SU-DHL-6 (cell line): ENCODE results near the gene TRIM24.

Experiments used
- H2AFZ ChIP-seq: fragments of 200-600 bp; sonication (generic); 2 replicates; pipeline ENCODE4 v1.6.1; 2014; ENCODE audit warnings: low read depth, mild to moderate bottlenecking, moderate library complexity, mixed read lengths, antibody characterized with exemption, low read length; ENCODE audit not compliant: severe bottlenecking
- H3F3A ChIP-seq: fragments of 200-600 bp; shearing (Covaris generic); 2 replicates; pipeline ENCODE4 v1.6.0; 2016; ENCODE audit warnings: antibody characterized with exemption, mild to moderate bottlenecking; ENCODE audit not compliant: insufficient read depth
- H3K27ac ChIP-seq: fragments of 200-600 bp; sonication (generic); 2 replicates; pipeline ENCODE4 v1.5.1; 2016; ENCODE audit warnings: low read depth, mild to moderate bottlenecking, low read length, moderate library complexity, mixed read lengths
- H3K27me3 ChIP-seq: fragments of 200-600 bp; sonication (generic), shearing (Covaris generic); 2 replicates; pipeline ENCODE4 v1.6.0; 2014; ENCODE audit warnings: mild to moderate bottlenecking, low read length
- H3K36me3 ChIP-seq: fragments of 200-600 bp; sonication (generic); 2 replicates; pipeline ENCODE4 v1.6.1; 2014; ENCODE audit warnings: mild to moderate bottlenecking, low read length, mixed read lengths
- H3K4me2 ChIP-seq: fragments of 300-600, 200-600 bp; shearing (Covaris generic), sonication (generic); 2 replicates; pipeline ENCODE4 v1.6.0; 2014; ENCODE audit warnings: low read length, low read depth, mild to moderate bottlenecking; ENCODE audit not compliant: poor library complexity, severe bottlenecking
- H3K4me3 ChIP-seq: fragments of 200-600 bp; sonication (generic); 2 replicates; pipeline ENCODE4 v1.5.1; 2014; ENCODE audit warnings: antibody characterized with exemption, low read length, mild to moderate bottlenecking, mixed read lengths; ENCODE audit not compliant: insufficient read depth, poor library complexity, severe bottlenecking
- H3K79me2 ChIP-seq: fragments of 200-600 bp; sonication (generic); 2 replicates; pipeline ENCODE4 v1.6.1; 2014; ENCODE audit warnings: mild to moderate bottlenecking, low read length, moderate library complexity; ENCODE audit not compliant: insufficient read depth
- H3K9ac ChIP-seq: fragments of 200-600 bp; sonication (generic); 2 replicates; pipeline ENCODE4 v1.7.0; 2014; ENCODE audit warnings: mild to moderate bottlenecking, low read length
- H3K9me2 ChIP-seq: fragments of 200-600 bp; sonication (generic); replicated peaks from 2 replicates; pipeline ENCODE4 v1.6.1; 2014; ENCODE audit warnings: low read length; ENCODE audit not compliant: insufficient read depth
- H3K9me3 ChIP-seq: fragments of 200-600 bp; sonication (generic); 2 replicates; pipeline ENCODE4 v1.6.1; 2014; ENCODE audit warnings: low read length, mixed read lengths; ENCODE audit not compliant: insufficient read depth
- H4K20me1 ChIP-seq: fragments of 200-600 bp; sonication (generic); 2 replicates; pipeline ENCODE4 v1.6.1; 2014; ENCODE audit warnings: low read depth, mild to moderate bottlenecking, antibody characterized with exemption, low read length, moderate library complexity, mixed read lengths
- CTCF ChIP-seq: fragments of 200-600 bp; sonication (generic); IDR thresholded peaks from one replicate; pipeline ENCODE4 v1.5.1; 2017; ENCODE audit warnings: antibody characterized with exemption, mild to moderate bottlenecking, low read length, moderate library complexity; ENCODE audit not compliant: insufficient read depth, poor library complexity, severe bottlenecking
- EZH2phosphoT487 ChIP-seq: fragments of 200-600 bp; sonication (generic), shearing (Covaris generic); conservative IDR thresholded peaks from 2 replicates; pipeline ENCODE4 v1.6.1; 2018; ENCODE audit warnings: mild to moderate bottlenecking, antibody characterized with exemption, low read length, moderate library complexity, mixed read lengths

Gene TRIM24

GRCh38 chr7:138573741-138574140, 113.7 kb downstream of the TRIM24 start:
- Histone ChIP-seq H3K79me2 (no peaks in the 10 kb centered on the region), H3K9me2 (no peaks in the 10 kb centered on the region), H3K9ac (no peak overlapping the region), H3K4me2 (no peak overlapping the region), H2AFZ (no peak overlapping the region), H4K20me1 (no peaks in the 10 kb centered on the region), H3K27ac (no peak overlapping the region), H3K36me3 (peaks cover 57% of the 10 kb centered on the region), H3F3A (no peaks in the 10 kb centered on the region), H3K9me3 (no peaks in the 10 kb centered on the region), H3K4me3 (no peak overlapping the region), H3K27me3 (no peaks in the 10 kb centered on the region)
- no peak for TF ChIP-seq EZH2phosphoT487
- no peak for TF ChIP-seq CTCF

- H3K9me3 ChIP-seq = no peaks in the 10 kb centered on the region
- H3K27ac ChIP-seq = no peak overlapping the region
- no peaks in the 10 kb centered on the region for H4K20me1 ChIP-seq
- no peak overlapping the region for H2AFZ ChIP-seq
- H3K4me3 ChIP-seq = no peak overlapping the region
- H3K9ac ChIP-seq = no peak overlapping the region
- no peak overlapping the region for H3K4me2 ChIP-seq
- no peak for TF ChIP-seq CTCF
- no peak for TF ChIP-seq EZH2phosphoT487
- H3K27me3 ChIP-seq = no peaks in the 10 kb centered on the region
- no peaks in the 10 kb centered on the region for H3K79me2 ChIP-seq
- no peaks in the 10 kb centered on the region for H3F3A ChIP-seq
- H3K36me3 ChIP-seq = peaks cover 73% of the 10 kb centered on the region
- no peaks in the 10 kb centered on the region for H3K9me2 ChIP-seq
Measured at GRCh38 chr7:138575897-138576428, 115.9 kb downstream of the TRIM24 start.

GRCh38 chr7:138579136-138579535, 119.1 kb downstream of the TRIM24 start:
- Histone ChIP-seq H4K20me1 (no peaks in the 10 kb centered on the region), H2AFZ (no peak overlapping the region), H3K9me2 (no peaks in the 10 kb centered on the region), H3K27me3 (no peaks in the 10 kb centered on the region), H3K36me3 (peaks cover 59% of the 10 kb centered on the region), H3K4me3 (no peak overlapping the region), H3K4me2 (no peak overlapping the region), H3K9me3 (no peaks in the 10 kb centered on the region), H3K27ac (no peak overlapping the region), H3K9ac (no peak overlapping the region), H3F3A (no peaks in the 10 kb centered on the region), H3K79me2 (no peaks in the 10 kb centered on the region)
- no peak for TF ChIP-seq CTCF
